Measurements from ENCODE around the gene ULK1. TPM values are rescaled to one million over a fixed set of nuclear protein-coding genes. Genes with fewer than 3 reads are reported as not detected.
"Not testable (repeated sequence)": the region's sequence is repeated elsewhere in the genome, so short reads cannot be mapped to it uniquely, and the experiment has no call there.

ULK1 gene
- polyA plus RNA-seq, 1 donor = 30.5 TPM

DNA sequence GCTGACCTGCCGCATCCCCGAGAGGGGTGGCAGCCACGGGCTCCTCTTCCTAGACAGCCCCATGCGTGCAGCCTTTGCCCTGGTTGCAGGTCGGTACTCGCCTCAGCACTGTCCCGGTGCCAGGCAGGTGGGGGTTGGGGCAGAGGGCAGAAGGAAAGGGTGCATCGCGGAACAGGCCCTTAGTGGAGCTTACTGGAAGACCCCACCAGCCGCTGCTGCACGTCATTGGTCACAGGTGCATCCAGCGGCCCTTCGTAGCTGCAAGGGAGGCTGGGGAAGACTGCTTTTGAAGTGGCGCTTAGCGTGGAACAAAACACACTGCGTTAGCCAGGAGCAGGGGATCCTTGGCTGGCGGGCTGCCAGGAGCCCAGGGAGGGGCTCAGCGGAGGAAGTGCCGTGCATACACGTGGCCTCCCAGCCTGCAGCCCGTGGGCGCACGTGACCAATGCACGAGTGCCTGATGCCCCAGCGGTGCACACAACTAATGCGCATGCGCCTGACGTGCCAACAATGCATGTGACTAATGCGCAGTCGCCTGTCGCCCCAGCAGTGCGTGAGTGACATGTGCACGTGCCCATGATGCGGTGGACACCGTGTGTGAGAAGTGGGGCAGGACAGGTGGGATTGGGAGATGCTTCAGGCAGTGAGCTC, 50.3 kb downstream of the ULK1 start:
- no peak for DNase-seq

GRCh38 chr12:131946757-131947156, 52.3 kb downstream of the ULK1 start:
- DNase-seq = no peak

DNA sequence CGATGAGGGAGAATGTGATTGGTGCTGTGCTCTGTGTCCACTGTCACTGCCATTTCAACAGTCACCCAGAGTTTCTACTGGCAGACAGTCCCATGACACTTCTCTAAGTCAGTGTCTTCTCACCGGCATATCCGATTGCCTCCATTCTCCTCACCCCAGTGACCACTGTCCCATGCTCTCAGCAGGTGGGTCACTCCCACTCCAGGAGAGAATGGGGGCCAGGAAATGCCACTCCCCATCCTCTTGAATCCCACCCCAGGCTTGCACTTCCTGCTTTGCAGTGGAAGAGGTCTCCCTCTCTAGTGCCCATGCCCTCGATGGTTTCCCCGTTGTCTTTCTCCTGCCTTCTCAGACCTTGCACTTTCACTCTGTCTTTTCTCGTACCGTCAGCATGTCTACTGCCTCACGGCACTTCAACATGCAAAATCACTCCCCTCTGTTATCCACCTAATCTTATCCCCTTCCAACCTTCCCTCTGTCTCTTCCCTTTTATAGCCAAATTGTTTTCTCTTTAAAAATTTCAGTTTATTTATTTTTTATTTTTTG, 53.1 kb downstream of the ULK1 start:
- no peak for DNase-seq

- no peak for DNase-seq
Observed at GRCh38 chr12:131948166-131948712, 53.8 kb downstream of the ULK1 start.

- DNase-seq = not testable (repeated sequence)
Observed at GRCh38 chr12:131948713-131949430, 54.5 kb downstream of the ULK1 start.

DNA sequence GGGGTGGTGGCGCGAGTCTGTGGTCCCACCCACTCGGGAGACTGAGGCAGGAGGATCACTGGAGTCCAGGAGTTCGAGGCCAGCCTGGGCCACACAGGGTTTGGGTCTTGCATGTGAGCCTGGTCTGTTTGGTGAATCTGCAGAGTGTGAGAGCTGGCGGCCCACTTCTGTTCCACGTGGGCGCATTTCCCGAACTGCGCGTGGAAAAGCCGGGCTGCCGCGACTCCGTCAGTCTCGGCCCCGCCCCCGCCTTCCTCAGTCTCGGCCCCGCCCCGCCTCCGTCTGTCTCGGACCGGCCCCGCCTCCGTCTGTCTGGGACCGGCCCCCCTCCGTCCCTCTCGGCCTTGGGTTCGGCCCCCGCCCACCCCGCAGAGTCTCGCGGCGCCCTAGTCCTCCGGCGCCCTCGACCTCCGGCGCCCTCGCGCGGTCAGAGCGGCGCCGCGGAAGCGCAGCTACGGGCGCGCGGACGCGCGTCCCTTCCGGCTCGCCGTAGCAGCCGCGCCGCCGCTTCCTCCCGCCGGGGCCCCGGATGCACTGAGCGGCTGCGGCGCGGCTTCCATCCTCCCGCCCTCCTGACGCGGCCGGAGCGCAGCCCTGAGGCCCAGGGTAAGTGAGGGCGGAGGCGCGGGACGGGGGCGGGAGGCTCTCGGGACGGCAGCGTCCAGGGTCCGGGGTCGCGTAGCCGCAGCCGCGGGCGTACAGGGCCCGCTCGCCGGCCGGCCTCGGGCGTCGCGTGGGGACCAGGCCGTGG, 55.2 kb downstream of the ULK1 start, which contains the start of gene EP400:
TSS of gene EP400 (plus strand) at position 512 of the 751 bp plus-strand sequence. CDS start 10,678 bp downstream, outside the sequence.
- peak; percentile 97 for DNase-seq

DNA sequence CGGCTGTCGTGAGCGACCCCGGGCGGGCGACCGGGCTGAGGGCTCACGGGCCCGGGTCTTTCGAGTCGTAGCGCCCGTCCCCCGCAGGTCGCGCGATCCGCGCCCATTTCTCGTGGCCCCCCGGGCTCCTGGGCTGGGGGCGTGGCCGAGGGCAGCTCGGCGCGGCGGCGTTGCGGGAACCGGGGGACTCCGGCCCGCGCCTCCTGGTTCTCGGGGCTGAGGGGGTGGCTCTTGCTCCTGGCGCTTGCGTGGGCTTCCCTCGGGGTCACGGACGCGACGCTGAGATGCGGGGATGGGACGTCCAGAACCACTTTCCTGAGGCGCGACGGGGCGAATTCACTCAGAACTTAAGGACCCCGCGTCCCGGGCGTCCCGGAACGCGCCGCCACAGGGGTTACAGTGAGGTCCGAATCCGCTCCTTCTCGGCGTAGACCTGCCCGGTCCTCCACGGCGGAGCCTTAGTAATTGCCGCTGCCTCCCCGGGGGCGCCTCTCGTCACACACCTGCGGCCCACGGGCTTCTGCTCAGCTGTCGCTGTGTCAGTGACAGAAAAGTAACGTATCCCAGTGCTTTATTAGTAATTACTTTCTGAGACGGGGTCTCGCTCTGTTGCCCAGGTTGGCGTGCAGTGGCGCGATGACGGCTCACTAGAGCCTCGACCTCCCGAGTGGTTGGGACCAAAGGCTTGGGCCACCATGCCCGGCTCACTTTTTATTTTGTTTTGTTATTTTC, 55.9 kb downstream of the ULK1 start:
- DNase-seq = no peak

DNA sequence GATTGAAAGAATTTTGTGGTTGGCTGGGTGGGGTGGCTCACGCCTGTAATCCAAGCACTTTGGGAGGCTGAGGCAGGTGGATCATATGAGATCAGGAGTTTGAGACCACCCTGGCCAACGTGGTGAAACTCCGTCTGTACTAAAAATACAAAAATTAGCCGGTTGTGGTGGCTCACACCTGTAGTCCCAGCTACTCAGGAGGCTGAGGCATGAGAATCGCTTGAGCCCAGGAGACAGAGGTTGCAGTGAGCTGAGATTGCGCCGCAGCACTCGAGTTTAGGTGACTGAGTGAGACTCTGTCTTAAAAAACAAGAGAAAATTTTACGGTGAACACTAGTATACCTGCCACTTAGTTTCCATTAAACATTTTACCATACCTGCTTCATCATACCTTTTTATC, 59.4 kb downstream of the ULK1 start:
- DNase-seq = not testable (repeated sequence)

DNA sequence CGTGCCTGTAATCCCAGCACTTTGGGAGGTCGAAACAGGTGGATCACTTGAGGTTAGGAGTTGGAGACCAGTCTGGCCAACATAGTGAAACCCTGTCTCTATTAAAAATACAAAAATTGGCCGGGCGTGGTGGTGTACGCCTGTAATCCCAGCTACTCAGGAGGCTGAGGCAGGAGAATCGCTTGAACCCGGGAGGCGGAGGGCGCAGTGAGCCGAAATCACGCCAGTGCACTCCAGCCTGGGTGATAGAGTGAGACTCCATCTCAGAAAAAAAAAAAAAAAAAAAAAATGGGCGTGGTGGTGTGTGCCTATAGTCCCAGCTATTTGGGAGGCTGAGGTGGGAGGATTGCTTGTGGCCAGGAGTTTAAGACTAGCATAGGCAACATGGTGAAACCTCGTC, 60.0 kb downstream of the ULK1 start:
- not testable (repeated sequence) for DNase-seq

GRCh38 chr12:131959116-131959515, 64.7 kb downstream of the ULK1 start:
- DNase-seq = no peak

- DNase-seq = no peak
Observed at GRCh38 chr12:131959641-131960589, 65.5 kb downstream of the ULK1 start.

GRCh38 chr12:131960590-131961325, 66.3 kb downstream of the ULK1 start:
- not testable (repeated sequence) for DNase-seq

DNA sequence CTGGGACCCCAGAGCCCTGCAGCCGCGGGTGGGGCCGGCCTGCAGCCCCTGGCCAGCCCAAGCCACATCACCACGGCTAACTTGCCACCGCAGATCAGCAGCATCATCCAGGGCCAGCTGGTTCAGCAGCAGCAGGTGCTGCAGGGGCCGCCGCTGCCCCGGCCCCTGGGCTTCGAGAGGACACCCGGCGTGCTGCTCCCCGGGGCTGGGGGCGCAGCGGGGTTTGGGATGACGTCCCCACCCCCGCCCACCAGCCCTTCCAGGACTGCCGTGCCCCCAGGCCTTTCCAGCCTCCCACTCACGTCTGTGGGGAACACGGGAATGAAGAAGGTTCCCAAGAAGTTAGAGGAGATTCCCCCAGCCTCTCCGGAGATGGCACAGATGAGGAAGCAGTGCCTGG, 66.9 kb downstream of the ULK1 start:
- DNase-seq = not testable (repeated sequence)

GRCh38 chr12:131962069-131962468, 67.6 kb downstream of the ULK1 start:
- no peak for DNase-seq

- DNase-seq = no peak
Observed at GRCh38 chr12:131963381-131963780, 69.0 kb downstream of the ULK1 start.

DNA sequence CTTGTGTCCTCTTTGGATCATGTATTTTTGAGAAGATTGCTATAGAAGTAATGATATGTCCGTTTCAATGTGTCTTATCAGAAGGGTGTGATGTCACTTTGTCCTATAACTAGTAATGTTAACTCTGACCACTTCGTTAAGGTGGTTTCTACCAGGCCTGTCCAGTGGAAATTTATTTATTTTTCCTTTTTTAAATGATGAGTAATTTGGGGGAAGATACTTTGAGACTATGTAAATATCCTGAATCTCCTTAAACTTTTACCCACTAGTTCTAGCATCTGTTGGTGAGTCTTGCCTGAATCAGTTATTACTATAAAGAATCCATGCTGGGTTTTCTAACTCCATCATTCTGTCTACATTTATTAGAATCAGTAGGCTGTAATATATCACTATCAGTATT, 70.7 kb downstream of the ULK1 start:
- no peak for DNase-seq

- DNase-seq = no peak
Observed at GRCh38 chr12:131971226-131971625, 76.8 kb downstream of the ULK1 start.

Measured in hindlimb muscle (tissue), 1 donor.